Measurements from ENCODE around the gene STK31. TPM values are rescaled to one million over a fixed set of nuclear protein-coding genes. Genes with fewer than 3 reads are reported as not detected.
"Not testable (repeated sequence)": the region's sequence is repeated elsewhere in the genome, so short reads cannot be mapped to it uniquely, and the experiment has no call there.

Gene STK31
- total and polyA plus RNA-seq, 4 donors, result 0.03 to 0.59 (median 0.18) TPM

- WGBS, result 88% methylated on average over 3 of the region's 3 CpGs
- H3K36me3 ChIP-seq (ENCODE audit: control insufficient read depth in 4 of 4, insufficient read depth in 3 of 4, low read depth in 1 of 4, low read length in 3 of 4), result no peaks in the 10 kb centered on the region
These were observed 123.4 kb downstream of the STK31 start for GRCh38 chr7:23833405-23833804.

GRCh38 chr7:23844837-23845236 is 134.8 kb downstream of the STK31 start:
- not testable (repeated sequence) for H3K27me3 ChIP-seq (ENCODE audit: control insufficient read depth in 4 of 4, insufficient read depth in 4 of 4, low read length in 3 of 4); H3K9ac ChIP-seq (ENCODE audit: low read depth in 1 of 2, low read length in 2 of 2); DNase-seq (ENCODE audit: low spot score); H3K4me1 ChIP-seq (ENCODE audit: control insufficient read depth in 4 of 4, insufficient read depth in 4 of 4, low read length in 3 of 4); H3K36me3 ChIP-seq (ENCODE audit: control insufficient read depth in 4 of 4, insufficient read depth in 3 of 4, low read depth in 1 of 4, low read length in 3 of 4); H3K4me3 ChIP-seq (ENCODE audit: low read depth in 1 of 3, low read length in 3 of 3); H3K27ac ChIP-seq (ENCODE audit: low read depth in 1 of 2, low read length in 2 of 2)
- 64% methylated on average over 8 of the region's 8 CpGs for WGBS
- peaks cover 7 to 17% (median 10%) of the 10 kb centered on the region in 4 donors for H3K9me3 ChIP-seq (ENCODE audit: control insufficient read depth in 4 of 4, low read length in 3 of 4)

More at GRCh38 chr7:23833405-23833804, 123.4 kb downstream of the STK31 start:
- H3K27me3 ChIP-seq (ENCODE audit: control insufficient read depth in 4 of 4, insufficient read depth in 4 of 4, low read length in 3 of 4), result no peaks in the 10 kb centered on the region
- no peak overlapping the region for H3K9ac ChIP-seq (ENCODE audit: low read depth in 1 of 2, low read length in 2 of 2)
- no peak overlapping the region for H3K4me3 ChIP-seq (ENCODE audit: low read depth in 1 of 3, low read length in 3 of 3)
- TF ChIP-seq HNF4G (IDR thresholded peaks at IDR 0.05), result no peak
- no peak for TF ChIP-seq MAX (IDR thresholded peaks at IDR 0.05)
- H3K4me1 ChIP-seq (ENCODE audit: control insufficient read depth in 4 of 4, insufficient read depth in 4 of 4, low read length in 3 of 4), result no peaks in the 10 kb centered on the region
- peaks cover 4 to 19% (median 11%) of the 10 kb centered on the region in 4 donors for H3K9me3 ChIP-seq (ENCODE audit: control insufficient read depth in 4 of 4, low read length in 3 of 4)
- no peak overlapping the region for H3K27ac ChIP-seq (ENCODE audit: low read depth in 1 of 2, low read length in 2 of 2)
- DNase-seq (ENCODE audit: low spot score), result no peak

GRCh38 chr7:23852135-23852534 is 142.1 kb downstream of the STK31 start:
- Histone ChIP-seq H3K36me3 (ENCODE audit: control insufficient read depth in 4 of 4, insufficient read depth in 3 of 4, low read depth in 1 of 4, low read length in 3 of 4) (no peaks in the 10 kb centered on the region), H3K4me1 (ENCODE audit: control insufficient read depth in 4 of 4, insufficient read depth in 4 of 4, low read length in 3 of 4) (no peaks in the 10 kb centered on the region), H3K9me3 (ENCODE audit: control insufficient read depth in 4 of 4, low read length in 3 of 4) (no peaks in the 10 kb centered on the region), H3K27ac (ENCODE audit: low read depth in 1 of 2, low read length in 2 of 2) (no peak overlapping the region), H3K27me3 (ENCODE audit: control insufficient read depth in 4 of 4, insufficient read depth in 4 of 4, low read length in 3 of 4) (no peaks in the 10 kb centered on the region), H3K4me3 (ENCODE audit: low read depth in 1 of 3, low read length in 3 of 3) (no peak overlapping the region), H3K9ac (ENCODE audit: low read depth in 1 of 2, low read length in 2 of 2) (no peak overlapping the region)
- no peak for DNase-seq (ENCODE audit: low spot score)
- TF ChIP-seq GABPA (IDR thresholded peaks at IDR 0.05 in 1 of 2, conservative IDR thresholded peaks at IDR 0.05 in 1 of 2) (no peak), FOXA1 (IDR thresholded peaks at IDR 0.05) (no peak), MAX (IDR thresholded peaks at IDR 0.05) (no peak), YY1 (IDR thresholded peaks at IDR 0.05) (no peak)
- WGBS, result 61% methylated on average over 1 of the region's 1 CpG

GRCh38 chr7:23852988-23853387 is 143.0 kb downstream of the STK31 start:
- DNase-seq (ENCODE audit: low spot score), result no peak
- Histone ChIP-seq H3K9me3 (ENCODE audit: control insufficient read depth in 4 of 4, low read length in 3 of 4) (no peaks in the 10 kb centered on the region), H3K27ac (ENCODE audit: low read depth in 1 of 2, low read length in 2 of 2) (no peak overlapping the region), H3K27me3 (ENCODE audit: control insufficient read depth in 4 of 4, insufficient read depth in 4 of 4, low read length in 3 of 4) (no peaks in the 10 kb centered on the region), H3K9ac (ENCODE audit: low read depth in 1 of 2, low read length in 2 of 2) (no peak overlapping the region), H3K4me1 (ENCODE audit: control insufficient read depth in 4 of 4, insufficient read depth in 4 of 4, low read length in 3 of 4) (no peaks in the 10 kb centered on the region), H3K36me3 (ENCODE audit: control insufficient read depth in 4 of 4, insufficient read depth in 3 of 4, low read depth in 1 of 4, low read length in 3 of 4) (no peaks in the 10 kb centered on the region), H3K4me3 (ENCODE audit: low read depth in 1 of 3, low read length in 3 of 3) (no peak overlapping the region)
- whole genome bisulfite sequencing, result 64% methylated on average over 2 of the region's 2 CpGs
- no peak for TF ChIP-seq RAD21 (IDR thresholded peaks at IDR 0.05)
- no peak for TF ChIP-seq SP1 (IDR thresholded peaks at IDR 0.05)
- TF ChIP-seq FOXA1 (IDR thresholded peaks at IDR 0.05), result no peak
- TF ChIP-seq ZBTB33 (IDR thresholded peaks at IDR 0.05), result no peak
- TF ChIP-seq TAF1 (conservative IDR thresholded peaks at IDR 0.05), result no peak
- no peak for TF ChIP-seq RXRA (IDR thresholded peaks at IDR 0.05)
- no peak for TF ChIP-seq ATF3 (IDR thresholded peaks at IDR 0.05)
- TF ChIP-seq REST (IDR thresholded peaks at IDR 0.05), result no peak
- TF ChIP-seq FOXA2 (IDR thresholded peaks at IDR 0.05), result no peak
- TF ChIP-seq HNF4A (conservative IDR thresholded peaks at IDR 0.05), result no peak
- TF ChIP-seq EGR1 (IDR thresholded peaks at IDR 0.05; ENCODE audit: low read depth in 2 of 2), result no peak
- no peak for TF ChIP-seq GABPA (IDR thresholded peaks at IDR 0.05 in 1 of 2, conservative IDR thresholded peaks at IDR 0.05 in 1 of 2)
- no peak for TF ChIP-seq JUND (IDR thresholded peaks at IDR 0.05)
- no peak for TF ChIP-seq HNF4G (IDR thresholded peaks at IDR 0.05)
- TF ChIP-seq YY1 (IDR thresholded peaks at IDR 0.05), result no peak
